ACC112 (cell line): Measurements from ENCODE around the gene RALGAPB.
A peak's percentile ranks its signal among the peaks of the same experiment; 100 is the strongest.
"Not testable (repeated sequence)": the region's sequence is repeated elsewhere in the genome, so short reads cannot be mapped to it uniquely, and the experiment has no call there.

Experiments used
- H2AFZ ChIP-seq: fragments of 200-600 bp; sonication (generic); one replicate; pipeline ENCODE4 v1.6.0; 2017; ENCODE audit warnings: antibody characterized with exemption, low read length; ENCODE audit not compliant: unreplicated experiment
- H3K27ac ChIP-seq: fragments of 200-600 bp; sonication (generic); 2 replicates; pipeline ENCODE4 v1.5.1; 2014; ENCODE audit warnings: low read depth, mild to moderate bottlenecking, antibody characterized with exemption, low read length, moderate library complexity
- H3K27me3 ChIP-seq: fragments of 200-600 bp; sonication (generic); 2 replicates; pipeline ENCODE4 v1.6.1; 2014; ENCODE audit warnings: mild to moderate bottlenecking, antibody characterized with exemption, low read length, moderate library complexity, mixed read lengths; ENCODE audit not compliant: insufficient read depth
- H3K36me3 ChIP-seq: fragments of 200-600 bp; sonication (generic); 2 replicates; pipeline ENCODE4 v1.6.1; 2016; ENCODE audit warnings: mild to moderate bottlenecking, antibody characterized with exemption, low read length, moderate library complexity, mixed read lengths; ENCODE audit not compliant: insufficient read depth
- H3K4me1 ChIP-seq: fragments of 200-600 bp; sonication (generic); one replicate; pipeline ENCODE4 v1.6.1; 2016; ENCODE audit warnings: low read length, mixed read lengths; ENCODE audit not compliant: insufficient read depth, unreplicated experiment, control insufficient read depth
- H3K4me3 ChIP-seq: fragments of 200-600 bp; sonication (generic); 2 replicates; pipeline ENCODE4 v1.5.1; 2014; ENCODE audit warnings: mild to moderate bottlenecking, low read depth, low read length
- H3K79me2 ChIP-seq: fragments of 200-600 bp; sonication (generic); one replicate; pipeline ENCODE4 v1.6.0; 2016; ENCODE audit warnings: low read length; ENCODE audit not compliant: control insufficient read depth, unreplicated experiment, insufficient read depth

Gene RALGAPB

GRCh38 chr20:38472513-38473366 is at the start of gene RALGAPB:
Gene RALGAPB, plus strand, starts transcription at chr20:38472843. Its CDS starts 15,590 bp downstream, at chr20:38488433.
- H3K27me3 ChIP-seq, result peaks cover 19% of the 10 kb centered on the region; the same call in 1 of the 2 replicates
- H2AFZ ChIP-seq, result peak within 1 kb of the TSS; percentile 86
- peaks cover 48% of the 10 kb centered on the region for H3K79me2 ChIP-seq
- peak within 1 kb of the TSS; percentile 49; the same call in 1 of the 2 replicates for H3K27ac ChIP-seq
- peaks cover 7% of the 10 kb centered on the region for H3K4me1 ChIP-seq
- peak within 1 kb of the TSS; percentile 90 for H3K4me3 ChIP-seq
- H3K36me3 ChIP-seq, result no peaks in the 10 kb centered on the region

GRCh38 chr20:38423541-38423940 is 49.1 kb upstream of the RALGAPB start:
- Histone ChIP-seq H3K27ac (no peak overlapping the region), H3K36me3 (peaks cover 49% of the 10 kb centered on the region), H3K4me1 (peaks cover 34% of the 10 kb centered on the region), H3K4me3 (no peak overlapping the region), H3K79me2 (peaks cover 56% of the 10 kb centered on the region), H2AFZ (no peak overlapping the region), H3K27me3 (no peaks in the 10 kb centered on the region)

- Histone ChIP-seq H2AFZ (no peak overlapping the region), H3K36me3 (peaks cover 56% of the 10 kb centered on the region), H3K27me3 (no peaks in the 10 kb centered on the region), H3K4me3 (no peak overlapping the region), H3K4me1 (peaks cover 34% of the 10 kb centered on the region), H3K27ac (no peak overlapping the region), H3K79me2 (peaks cover 64% of the 10 kb centered on the region)
Observed at GRCh38 chr20:38424401-38424800, 48.2 kb upstream of the RALGAPB start.

- Histone ChIP-seq H2AFZ (no peak overlapping the region), H3K4me1 (peaks cover 39% of the 10 kb centered on the region), H3K4me3 (no peak overlapping the region; the same call in 1 of the 2 replicates), H3K79me2 (peaks cover 75% of the 10 kb centered on the region), H3K27me3 (no peaks in the 10 kb centered on the region), H3K27ac (peak overlapping the region; percentile 41), H3K36me3 (peaks cover 54% of the 10 kb centered on the region)
Observed at GRCh38 chr20:38426006-38426897, 46.4 kb upstream of the RALGAPB start.

DNA sequence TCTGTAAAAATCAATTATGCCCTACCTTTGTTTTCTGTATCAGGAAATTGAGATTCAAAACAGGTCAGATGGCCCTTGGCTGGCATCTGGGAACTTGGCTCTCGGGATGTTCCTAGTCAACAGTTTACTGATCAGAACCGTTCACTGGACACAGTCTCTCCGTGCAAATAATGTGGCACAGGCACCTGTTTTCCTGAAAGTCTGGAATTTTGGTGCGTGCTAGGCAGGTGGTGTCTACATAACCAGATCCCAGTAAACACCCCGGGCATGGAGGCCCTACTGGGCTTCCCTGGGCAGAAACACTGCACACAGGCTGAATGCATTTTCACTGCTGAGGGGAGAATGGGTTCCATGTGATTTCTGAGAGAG is 45.0 kb upstream of the RALGAPB start:
- H3K4me1 ChIP-seq, result peaks cover 53% of the 10 kb centered on the region
- peaks cover 77% of the 10 kb centered on the region for H3K79me2 ChIP-seq
- H3K4me3 ChIP-seq, result 0 out of 2 replicates have a peak overlapping the region, but pooled peaks have one; percentile 0
- H3K27ac ChIP-seq, result peak overlapping the region; percentile 41; the same call in 1 of the 2 replicates
- no peak overlapping the region for H2AFZ ChIP-seq
- peaks cover 58% of the 10 kb centered on the region for H3K36me3 ChIP-seq
- H3K27me3 ChIP-seq, result no peaks in the 10 kb centered on the region

GRCh38 chr20:38428800-38429199 is 43.8 kb upstream of the RALGAPB start:
- Histone ChIP-seq H3K4me3 (no peak overlapping the region), H3K4me1 (peaks cover 63% of the 10 kb centered on the region), H3K27ac (no peak overlapping the region), H3K27me3 (no peaks in the 10 kb centered on the region), H3K79me2 (peaks cover 79% of the 10 kb centered on the region), H2AFZ (no peak overlapping the region), H3K36me3 (peaks cover 67% of the 10 kb centered on the region)

DNA sequence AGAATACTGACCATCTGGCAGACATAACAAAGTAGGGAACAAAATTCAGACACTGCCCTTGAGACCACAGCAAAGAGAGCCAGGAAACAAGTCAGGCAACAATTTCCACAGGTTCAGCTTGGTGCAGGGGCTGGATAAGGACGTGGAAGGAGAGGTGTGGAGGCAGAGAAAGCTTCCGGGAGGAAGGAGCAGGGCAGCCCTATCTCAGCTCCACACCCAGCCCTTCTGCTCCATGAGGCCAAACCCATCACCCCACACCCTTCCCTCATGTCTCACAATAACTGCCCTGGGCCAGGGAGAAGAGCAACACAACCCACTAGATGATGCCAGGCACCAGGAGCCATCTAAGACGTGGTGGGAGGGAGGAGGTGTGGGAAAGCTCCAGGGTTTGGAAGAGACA is 43.3 kb upstream of the RALGAPB start:
- Histone ChIP-seq H3K4me1 (peaks cover 65% of the 10 kb centered on the region), H3K36me3 (peaks cover 72% of the 10 kb centered on the region), H3K79me2 (peaks cover 80% of the 10 kb centered on the region), H3K27ac (no peak overlapping the region), H3K27me3 (no peaks in the 10 kb centered on the region), H2AFZ (no peak overlapping the region), H3K4me3 (no peak overlapping the region)

GRCh38 chr20:38430679-38431325 is 41.8 kb upstream of the RALGAPB start:
- Histone ChIP-seq H2AFZ (no peak overlapping the region), H3K27ac (no peak overlapping the region), H3K79me2 (peaks cover 74% of the 10 kb centered on the region), H3K27me3 (no peaks in the 10 kb centered on the region), H3K4me1 (peaks cover 58% of the 10 kb centered on the region), H3K36me3 (peaks cover 59% of the 10 kb centered on the region), H3K4me3 (no peak overlapping the region)

GRCh38 chr20:38432292-38432691 is 40.4 kb upstream of the RALGAPB start:
- H3K36me3 ChIP-seq, result peaks cover 59% of the 10 kb centered on the region
- no peak overlapping the region for H3K27ac ChIP-seq
- no peaks in the 10 kb centered on the region for H3K27me3 ChIP-seq
- peaks cover 43% of the 10 kb centered on the region for H3K4me1 ChIP-seq
- no peak overlapping the region for H2AFZ ChIP-seq
- peaks cover 63% of the 10 kb centered on the region for H3K79me2 ChIP-seq
- peak overlapping the region; percentile 96 for H3K4me3 ChIP-seq

GRCh38 chr20:38432870-38433269 is 39.8 kb upstream of the RALGAPB start:
- H3K4me1 ChIP-seq, result peaks cover 37% of the 10 kb centered on the region
- H3K79me2 ChIP-seq, result peaks cover 63% of the 10 kb centered on the region
- peak overlapping the region; percentile 96 for H3K4me3 ChIP-seq
- peaks cover 54% of the 10 kb centered on the region for H3K36me3 ChIP-seq
- H3K27me3 ChIP-seq, H2AFZ ChIP-seq, H3K27ac ChIP-seq: not testable (repeated sequence)
